GM19468 (cell line): ENCODE measurements around the gene SNX32.

Experiments used
- ATAC-seq: cut with Tn5 transposase; IDR thresholded peaks from one replicate; pipeline ENCODE4 v1.9.1; 2021; ENCODE audit warnings: mild to moderate bottlenecking, moderate library complexity, moderate number of reproducible peaks; ENCODE audit not compliant: unreplicated experiment; ENCODE audit errors: extremely low read depth

The SNX32 gene

DNA sequence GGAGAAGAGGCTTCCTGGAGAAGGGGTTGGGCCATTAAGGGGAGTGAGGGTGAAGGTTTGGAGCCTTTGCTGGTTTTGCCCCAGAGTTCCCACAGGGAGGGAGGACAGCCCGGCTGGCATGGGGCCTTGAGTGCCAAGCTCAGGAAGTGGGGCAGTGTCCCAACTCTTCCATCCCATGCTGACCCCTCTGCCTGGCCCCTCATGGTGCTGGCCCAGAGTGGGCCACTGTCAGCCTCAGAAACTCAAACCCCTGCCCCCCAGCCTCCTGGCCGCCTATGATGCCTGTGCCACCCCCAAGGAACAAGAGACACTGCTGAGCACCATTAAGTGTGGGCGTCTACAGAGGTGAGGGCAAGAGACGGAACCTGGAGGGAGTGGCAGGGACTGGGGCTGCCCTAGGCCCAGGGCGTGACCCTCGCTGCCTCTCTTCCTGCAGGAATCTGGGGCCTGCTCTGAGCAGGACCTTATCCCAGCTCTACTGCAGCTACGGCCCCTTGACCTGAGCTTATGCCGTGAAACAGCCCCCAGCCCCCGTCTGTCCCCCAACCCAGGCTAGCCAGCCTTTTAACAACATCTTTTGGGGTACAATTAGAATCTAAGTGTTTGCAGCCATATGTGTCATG lies 31.9 kb downstream of the SNX32 start:
- no peak for ATAC-seq

DNA sequence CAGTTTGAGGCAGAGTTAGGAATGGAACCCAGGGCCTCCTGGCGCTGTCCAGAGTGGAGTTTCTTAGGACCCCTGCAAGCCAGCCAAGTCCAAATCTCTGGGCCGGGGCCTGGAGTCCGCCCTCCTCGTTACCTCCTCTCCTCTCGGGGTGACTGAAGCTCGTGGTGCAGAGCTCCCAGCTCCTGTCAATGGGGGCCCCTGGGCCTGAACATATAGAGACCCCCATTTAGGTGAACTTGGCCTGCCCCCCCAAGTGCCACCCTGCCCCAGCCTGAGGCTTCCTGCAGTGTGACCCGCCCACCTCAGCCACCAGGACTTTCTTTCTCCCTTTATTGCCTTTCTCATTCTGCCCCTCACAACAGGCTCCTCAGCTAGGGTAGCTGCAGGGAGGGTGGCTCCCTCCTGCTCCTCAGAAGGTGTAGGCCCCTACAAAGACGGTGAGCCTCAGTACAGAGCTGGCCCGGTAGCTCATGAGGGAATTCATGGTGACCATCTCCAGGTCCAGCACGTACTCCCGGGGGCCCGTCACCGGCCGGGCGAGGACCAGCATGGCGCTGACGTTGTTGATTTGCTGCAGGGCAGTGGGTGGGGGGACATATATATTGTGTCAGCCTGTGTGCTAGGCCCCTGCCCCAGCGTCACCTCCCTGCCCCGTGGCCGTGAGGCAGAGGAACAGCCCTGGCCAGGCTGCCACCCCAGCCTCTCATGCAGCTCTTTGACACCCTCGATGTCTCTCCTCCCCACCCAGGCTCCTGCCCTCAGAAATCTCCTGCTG lies 32.9 kb downstream of the SNX32 start:
- ATAC-seq, result no peak

DNA sequence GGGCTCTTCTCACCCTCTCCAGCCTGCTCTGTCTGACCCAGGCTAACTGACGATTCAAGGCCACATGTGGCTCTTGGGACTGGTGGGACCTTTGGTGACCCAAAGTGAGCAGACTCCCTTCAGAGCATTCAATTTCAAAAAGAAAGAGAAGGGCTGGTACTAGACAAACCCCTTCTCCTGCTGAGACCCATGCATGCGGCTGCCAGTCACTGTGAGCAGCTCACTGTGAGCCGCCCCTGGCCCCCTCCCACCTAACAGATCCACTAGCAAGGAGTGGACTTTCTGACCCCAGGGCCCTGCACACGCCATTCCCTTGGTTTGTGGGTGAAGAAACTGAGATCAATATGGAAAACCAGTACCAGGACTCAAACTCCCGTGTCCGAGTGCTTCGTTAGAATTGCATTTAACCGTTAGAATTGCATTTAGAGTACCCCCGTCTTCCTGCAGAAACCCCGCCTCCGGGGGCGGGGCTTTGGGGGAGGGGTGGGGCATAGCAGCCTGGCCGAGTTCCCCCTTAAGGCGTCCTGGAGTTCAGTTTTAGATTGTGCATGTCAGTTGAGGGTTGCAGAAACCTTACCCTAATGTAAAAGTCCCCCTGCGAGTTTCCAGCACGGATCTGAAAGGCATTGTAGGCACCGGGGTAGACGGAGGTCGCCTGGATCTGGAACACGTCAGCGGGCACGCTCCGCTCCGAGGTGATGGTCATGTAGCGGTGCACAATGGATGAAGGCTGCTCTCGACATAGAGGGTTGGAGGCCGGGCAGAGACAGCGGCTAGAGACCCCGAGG lies 33.7 kb downstream of the SNX32 start:
- ATAC-seq, result no peak

DNA sequence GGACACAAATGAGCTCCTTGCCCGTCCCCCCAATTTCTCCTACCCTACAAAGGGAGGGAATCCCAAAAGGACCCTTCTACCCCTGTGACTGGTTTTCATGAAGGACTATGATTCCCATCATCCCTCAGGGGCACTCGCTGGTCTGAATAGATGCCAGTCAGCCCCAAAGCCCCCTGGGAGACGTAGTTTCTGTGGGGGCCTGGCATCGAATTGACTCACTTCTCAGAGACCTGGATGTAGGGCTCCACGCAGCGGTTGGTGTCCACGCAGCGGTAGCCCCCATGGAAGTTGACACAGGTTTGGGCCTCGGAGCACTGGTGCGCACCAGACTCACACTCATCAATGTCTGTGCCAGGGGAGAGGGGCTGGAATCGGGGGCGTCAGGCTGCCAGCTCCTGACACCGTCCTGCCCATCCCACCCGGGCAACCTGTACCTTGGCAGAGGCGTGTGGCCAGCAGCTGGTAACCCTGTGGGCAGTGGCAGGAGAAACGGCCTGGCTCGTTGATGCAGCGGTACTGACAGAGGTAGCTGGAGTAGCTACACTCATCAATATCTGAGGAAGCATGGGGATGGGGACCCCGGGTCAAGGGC lies 34.4 kb downstream of the SNX32 start:
- ATAC-seq, result no peak

DNA sequence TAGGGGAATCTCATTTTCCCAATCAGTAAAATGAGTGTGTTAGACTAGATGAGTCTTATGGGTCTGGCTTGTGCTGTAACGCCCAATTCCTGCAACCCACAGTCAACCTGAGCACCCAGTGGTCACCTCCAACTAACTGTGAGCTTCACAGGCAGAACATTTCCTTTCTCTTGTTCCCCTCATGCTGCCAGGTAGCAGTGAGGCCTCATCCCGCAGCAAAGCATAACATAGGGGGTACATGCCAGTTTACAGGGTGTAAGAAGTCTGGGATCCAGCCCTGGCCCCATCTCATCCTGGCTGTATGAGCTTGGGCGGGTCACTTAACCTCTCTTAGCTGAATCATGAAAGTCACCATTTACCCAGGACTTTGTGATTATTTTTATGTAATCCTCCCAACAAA lies 35.1 kb downstream of the SNX32 start:
- no peak for ATAC-seq

DNA sequence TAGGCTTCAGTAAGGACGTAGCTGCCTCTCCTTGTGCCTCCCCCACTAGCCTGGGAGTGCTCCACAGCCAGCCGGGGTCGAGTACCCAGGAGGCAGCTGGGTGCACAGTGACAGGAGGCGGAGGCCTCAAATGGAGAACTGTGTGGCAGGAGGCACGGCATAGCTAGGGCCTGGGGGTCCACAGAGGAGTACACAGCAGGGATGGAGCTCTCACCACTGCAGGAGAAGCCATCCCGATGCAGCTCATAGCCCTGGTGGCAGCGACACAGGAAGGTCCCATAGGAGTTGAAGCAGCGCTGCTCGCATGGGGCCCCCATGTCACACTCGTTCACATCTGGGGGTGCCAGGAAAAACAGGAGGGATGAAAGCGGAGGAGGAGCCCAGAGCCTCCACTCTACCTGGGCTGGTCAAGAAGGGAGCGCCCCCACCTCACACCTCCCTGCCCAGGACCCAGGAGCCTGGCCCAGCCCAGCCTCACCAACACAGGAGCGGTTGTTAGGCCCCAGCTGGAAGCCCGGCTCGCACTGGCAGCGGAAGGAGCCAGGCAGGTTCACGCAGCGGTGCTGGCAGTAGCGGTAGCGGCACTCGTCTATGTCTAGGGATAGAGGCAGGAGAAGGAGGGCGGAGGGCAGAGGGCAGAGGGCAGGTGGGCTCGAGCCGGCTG lies 36.0 kb downstream of the SNX32 start:
- no peak for ATAC-seq

DNA sequence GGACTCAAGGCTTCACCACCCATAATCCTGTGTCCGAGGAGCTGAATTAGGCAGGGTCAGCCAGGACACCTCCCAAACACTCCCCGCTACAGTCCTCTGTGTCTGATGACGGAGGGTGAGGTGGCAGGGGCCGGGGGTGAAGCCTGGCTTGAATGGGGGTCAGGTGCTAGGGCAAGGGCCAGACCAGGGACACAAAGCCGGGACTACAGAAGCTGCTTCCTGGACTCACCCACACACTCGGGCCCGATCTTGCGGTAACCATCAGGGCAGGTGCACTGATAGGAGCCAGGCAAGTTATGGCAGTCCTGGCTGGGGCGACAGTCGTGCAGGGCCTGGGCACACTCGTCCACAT lies 36.5 kb downstream of the SNX32 start:
- no peak for ATAC-seq

DNA sequence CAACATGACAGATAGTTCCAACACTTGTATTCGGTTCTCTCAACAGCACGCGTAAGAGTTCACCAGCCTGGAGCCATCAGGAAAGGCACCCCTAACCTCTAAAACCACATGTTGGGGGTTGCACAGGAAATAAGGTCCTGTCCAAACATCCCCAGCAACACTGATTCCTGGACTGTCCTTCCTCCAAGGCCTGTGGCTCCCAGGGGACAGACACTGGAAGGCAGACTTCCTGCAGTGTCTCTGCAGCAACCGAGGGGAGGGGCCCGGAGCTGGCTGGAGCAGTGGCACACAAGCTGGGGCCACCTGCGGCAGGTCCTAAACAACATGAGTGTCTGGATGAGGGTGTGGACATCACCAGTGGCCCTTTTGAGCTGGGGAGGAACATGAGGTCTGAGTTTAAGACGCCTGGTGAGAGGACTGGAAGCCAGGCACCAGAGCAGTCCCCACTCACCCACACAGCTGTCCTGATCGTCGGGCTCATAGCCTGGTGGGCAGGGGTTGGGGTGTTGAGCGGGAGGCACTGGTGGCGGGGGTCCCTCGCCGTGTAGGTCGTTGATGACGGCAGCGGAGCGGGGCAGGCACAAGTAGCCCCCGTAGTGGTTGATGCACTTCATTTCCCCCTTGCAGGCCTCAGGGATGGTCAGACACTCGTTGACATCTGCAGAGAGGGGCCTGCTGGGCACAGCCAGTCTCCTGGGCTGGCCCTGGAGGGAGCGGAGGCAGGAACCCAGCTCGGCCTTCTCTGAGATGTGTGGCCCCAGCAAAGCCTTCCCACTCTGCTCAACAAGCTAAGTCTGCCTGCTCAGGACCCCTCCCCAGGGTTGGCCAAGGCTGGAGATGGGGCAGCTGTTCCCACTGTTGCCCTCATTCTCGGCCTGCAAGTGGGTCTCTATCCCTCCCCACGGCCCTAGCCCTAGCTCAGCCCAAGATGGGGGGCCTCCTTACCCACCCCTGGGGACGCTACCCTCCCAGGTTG lies 37.2 kb downstream of the SNX32 start:
- no peak for ATAC-seq

DNA sequence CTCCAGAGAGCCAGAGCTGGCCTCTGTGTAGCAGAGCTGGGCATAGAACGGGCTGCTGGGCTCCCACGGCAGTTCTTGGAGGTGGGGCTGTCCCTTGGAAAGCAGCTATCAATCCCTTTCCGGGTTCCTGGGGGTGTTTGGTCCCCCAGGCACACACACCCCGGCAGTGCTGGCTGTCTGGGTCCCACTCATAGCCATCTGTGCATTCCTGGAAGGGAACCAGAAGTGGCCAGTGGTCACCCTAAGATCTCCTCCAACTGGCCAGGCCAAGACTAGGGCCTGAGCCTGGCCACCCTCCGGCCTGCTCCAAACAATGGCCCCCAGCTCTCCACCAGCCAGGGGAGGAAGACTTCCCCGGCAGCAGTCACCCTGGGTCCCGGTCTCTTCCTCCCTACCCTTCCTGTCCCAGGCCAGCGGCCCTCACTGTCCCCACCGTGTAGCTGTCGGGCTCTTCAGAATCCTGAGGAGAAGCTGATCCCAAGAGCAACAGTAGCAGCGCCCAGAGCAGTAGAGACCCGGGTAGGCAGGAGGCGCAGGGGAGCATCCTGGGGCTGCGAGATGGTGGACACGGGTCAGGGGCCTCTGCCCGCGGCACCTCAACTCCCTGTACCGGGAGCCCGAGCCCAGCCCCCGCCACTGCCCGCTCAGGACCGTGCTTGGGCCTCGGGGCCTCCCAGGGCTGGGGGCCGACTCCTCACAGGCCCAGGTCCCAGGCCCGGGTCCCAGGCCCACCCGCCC lies 38.2 kb downstream of the SNX32 start:
- no peak for ATAC-seq

DNA sequence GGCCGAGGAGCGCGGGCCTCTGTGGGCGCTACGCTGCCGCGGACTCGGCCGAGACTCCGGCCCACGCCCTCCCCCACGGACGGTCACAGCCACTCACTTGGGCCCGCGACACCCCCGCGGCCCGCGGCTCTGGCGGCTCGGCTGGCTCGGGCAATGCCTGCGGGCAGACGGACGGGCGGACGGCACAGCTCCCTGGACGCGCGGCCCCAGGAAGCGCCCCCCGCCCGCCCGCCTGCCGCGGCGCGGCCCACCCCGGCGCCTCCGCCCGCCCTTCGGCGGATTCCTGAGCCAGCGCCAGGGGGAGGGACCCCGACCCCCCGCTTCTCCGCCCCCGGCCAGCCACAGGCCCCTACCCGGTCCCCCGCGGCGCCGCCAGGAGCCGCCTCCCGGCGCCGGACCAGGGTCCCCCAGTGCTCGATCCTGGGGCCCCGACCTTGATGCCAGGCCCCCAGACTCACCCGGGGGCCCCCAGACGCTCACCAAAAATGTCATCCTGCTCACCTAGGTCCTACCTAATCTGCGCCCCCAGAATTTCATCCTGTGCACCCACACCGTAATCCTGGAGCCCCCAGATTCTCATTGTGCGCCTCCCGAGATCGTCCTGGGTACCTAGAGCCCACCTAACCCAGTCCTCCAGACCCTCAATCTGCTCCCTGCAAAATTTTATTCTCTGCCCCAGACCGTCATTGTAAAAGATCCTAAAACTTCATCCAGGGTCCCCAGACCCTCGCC lies 39.0 kb downstream of the SNX32 start, which contains the start of gene EFEMP2:
Gene EFEMP2, minus strand, starts transcription at position 215 of the 732 bp plus-strand sequence. CDS start 446 bp downstream, outside the sequence.
- ATAC-seq, result no peak

DNA sequence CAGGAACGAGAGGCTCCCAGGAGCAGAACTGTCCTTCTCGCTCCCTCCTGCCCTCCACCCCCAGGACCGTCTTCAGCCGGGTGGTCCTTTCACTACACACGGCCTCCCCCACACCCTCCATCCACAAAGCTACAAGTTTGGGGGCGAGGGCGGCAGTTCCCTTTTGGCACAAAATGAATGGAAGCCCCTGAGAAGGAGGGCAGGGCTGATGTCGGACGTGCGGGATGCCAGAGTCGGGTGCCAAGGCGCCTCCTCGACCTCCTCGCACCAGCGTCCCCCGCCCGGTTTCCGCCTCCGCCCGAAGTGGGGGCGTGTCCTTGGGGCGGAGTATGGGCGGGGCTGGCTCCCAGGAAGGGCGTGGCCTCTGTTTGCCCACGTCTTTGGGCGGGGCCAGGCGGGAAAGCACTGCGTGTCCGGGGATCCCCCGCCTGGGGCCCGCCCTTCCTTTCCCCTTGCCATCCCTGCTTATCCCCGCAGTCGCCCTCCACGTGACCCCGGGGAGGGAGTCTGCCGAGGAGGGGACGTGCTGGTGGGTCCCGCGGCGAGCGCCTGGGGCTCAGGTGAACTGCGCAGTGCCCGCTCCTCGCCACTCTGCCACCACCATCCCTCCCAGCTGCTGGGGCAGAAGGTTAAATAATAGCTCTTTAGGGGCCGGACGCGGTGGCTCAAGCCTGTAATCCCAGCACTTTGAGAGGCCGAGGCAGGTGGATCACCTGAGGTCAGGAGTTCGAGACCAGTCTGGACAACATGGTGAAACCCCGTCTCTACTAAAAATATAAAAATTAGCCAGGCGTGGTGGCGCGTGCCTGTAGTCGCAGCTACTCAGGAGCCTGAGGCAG lies 39.8 kb downstream of the SNX32 start:
- ATAC-seq, result peak; percentile 72

DNA sequence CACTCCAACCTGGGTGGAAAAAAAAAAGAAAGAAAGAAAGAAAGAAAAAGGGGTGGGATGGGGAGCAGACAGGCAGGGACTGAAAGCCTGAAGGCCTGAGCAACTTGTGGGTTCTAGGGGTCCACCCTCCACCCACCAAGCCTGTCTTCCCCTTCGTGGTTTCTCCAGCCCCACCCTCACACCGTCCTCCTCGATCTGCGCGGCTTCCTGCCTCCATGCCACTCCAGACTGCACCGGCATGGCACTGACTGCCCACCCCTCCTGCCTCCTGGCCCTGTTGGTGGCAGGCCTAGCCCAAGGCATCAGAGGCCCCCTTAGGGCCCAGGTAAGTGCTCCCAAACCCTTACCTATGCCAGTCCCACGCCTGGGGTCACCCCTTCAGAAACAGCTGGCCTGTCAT lies 45.9 kb downstream of the SNX32 start, which contains the start of gene CTSW:
Gene CTSW, plus strand, starts transcription at position 221 of the 400 bp plus-strand sequence. Its CDS starts 18 bp downstream, at position 239.
- ATAC-seq, result no peak

DNA sequence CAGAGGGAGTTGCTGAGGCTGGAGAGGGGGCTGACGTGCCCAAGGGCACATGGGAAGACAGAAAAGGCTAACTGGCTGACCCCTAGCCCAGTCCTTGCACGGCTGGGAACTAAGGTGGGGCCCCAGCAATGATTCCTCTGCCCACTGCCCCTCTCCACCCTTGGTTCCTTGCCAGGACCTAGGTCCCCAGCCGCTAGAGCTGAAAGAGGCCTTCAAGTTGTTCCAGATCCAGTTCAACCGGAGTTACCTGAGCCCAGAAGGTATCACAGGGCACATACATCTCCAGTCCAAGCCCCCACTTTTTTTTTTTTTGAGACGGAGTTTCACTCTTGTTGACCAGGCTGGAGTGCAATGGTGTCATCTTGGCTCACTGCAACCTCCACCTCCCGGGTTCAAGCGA lies 46.3 kb downstream of the SNX32 start:
- no peak for ATAC-seq

DNA sequence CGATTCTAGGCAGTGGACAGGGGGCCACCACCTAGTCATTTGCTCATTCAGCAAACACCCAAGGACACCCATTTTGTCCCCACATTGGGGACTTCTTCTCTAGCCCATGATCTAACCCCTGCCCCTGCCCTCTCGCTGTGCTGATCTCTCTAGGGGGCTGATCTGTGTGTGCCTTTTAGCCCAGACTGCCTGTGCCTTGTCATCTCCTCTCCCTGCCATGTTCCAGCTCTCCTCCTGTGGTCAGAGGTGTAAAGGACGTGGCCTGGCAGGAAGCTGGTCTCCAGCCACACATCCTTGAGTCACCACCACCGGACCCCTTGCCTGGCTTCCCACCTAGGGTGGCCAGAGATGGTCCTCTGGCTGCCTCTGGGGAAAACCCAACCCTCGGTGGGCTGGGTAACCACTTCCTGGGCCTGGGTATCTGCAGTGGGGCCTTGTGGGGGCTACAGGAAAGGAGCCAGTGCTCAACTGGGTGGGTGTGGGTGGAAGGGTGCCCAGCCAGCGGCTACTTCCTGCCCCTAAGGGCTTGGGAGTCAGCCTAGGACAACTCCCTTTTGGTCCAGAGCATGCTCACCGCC lies 47.2 kb downstream of the SNX32 start:
- no peak for ATAC-seq

DNA sequence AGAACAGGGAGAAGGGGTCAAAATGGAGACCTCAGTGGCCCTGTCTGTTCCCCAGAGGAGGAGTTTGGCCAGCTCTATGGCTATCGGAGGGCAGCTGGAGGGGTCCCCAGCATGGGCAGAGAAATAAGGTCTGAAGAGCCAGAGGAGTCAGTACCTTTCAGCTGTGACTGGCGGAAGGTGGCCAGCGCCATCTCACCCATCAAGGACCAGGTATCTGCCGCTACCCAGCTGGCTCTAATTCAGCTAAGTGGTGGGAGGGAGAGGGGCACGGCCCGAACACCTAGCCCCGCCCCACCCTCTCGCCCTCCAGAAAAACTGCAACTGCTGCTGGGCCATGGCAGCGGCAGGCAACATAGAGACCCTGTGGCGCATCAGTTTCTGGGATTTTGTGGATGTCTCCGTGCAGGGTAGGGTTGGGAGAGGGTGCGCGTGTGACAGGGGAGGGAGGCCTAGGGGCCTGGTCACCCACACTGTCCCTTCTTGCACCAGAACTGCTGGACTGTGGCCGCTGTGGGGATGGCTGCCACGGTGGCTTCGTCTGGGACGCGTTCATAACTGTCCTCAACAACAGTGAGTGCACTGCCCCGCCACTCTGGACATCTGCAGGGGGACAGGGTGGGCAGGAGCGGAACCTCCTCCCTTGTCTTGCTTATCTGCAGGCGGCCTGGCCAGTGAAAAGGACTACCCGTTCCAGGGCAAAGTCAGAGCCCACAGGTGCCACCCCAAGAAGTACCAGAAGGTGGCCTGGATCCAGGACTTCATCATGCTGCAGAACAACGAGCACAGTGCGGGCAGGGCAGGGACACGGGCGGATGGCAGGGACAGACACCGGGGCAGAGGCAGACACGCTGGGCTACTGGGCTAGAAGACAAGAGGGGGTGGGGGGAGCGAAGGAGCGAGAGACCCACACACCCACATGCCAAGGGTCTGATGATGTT lies 48.6 kb downstream of the SNX32 start:
- no peak for ATAC-seq
